Endothelial cell (in vitro differentiated cells): ENCODE measurements around the gene SLF1. TPM values are rescaled to one million over a fixed set of nuclear protein-coding genes. Genes with fewer than 3 reads are reported as not detected.

Source experiments
- DNase-seq: peaks from one replicate; pipeline ENCODE4 v3.0.0; 2021; ENCODE audit warnings: low spot score
- H3K27ac Mint-ChIP-seq: one replicate; pipeline ENCODE4 v1.8.0; 2021; ENCODE audit warnings: mixed read lengths, inconsistent platforms; ENCODE audit not compliant: unreplicated experiment
- H3K27me3 Mint-ChIP-seq: one replicate; pipeline ENCODE4 v1.8.0; 2021; ENCODE audit warnings: mild to moderate bottlenecking, moderate library complexity, mixed read lengths, inconsistent platforms; ENCODE audit not compliant: unreplicated experiment
- H3K36me3 Mint-ChIP-seq: one replicate; pipeline ENCODE4 v1.8.0; 2021; ENCODE audit warnings: mild to moderate bottlenecking, low read depth, mixed read lengths, inconsistent platforms; ENCODE audit not compliant: unreplicated experiment
- H3K4me1 Mint-ChIP-seq: one replicate; pipeline ENCODE4 v1.8.0; 2021; ENCODE audit warnings: mild to moderate bottlenecking, mixed read lengths, inconsistent platforms; ENCODE audit not compliant: unreplicated experiment
- H3K4me3 Mint-ChIP-seq: one replicate; pipeline ENCODE4 v1.8.0; 2021; ENCODE audit warnings: mild to moderate bottlenecking, mixed read lengths, inconsistent platforms; ENCODE audit not compliant: unreplicated experiment
- H3K9me3 Mint-ChIP-seq: one replicate; pipeline ENCODE4 v1.8.0; 2021; ENCODE audit warnings: mixed read lengths, inconsistent platforms; ENCODE audit not compliant: unreplicated experiment
- CTCF ChIP-seq: fragments of 200-600 bp; sonication (generic); IDR thresholded peaks from one replicate; pipeline ENCODE4 v1.5.0; 2021; ENCODE audit warnings: antibody characterized with exemption; ENCODE audit not compliant: unreplicated experiment
- total RNA-seq: library from RNA; stranded (reverse); fragmentation: NEBNext Ultra II Directional; extraction: Animal tissue kit (Norgen Biotek cat#: 25700); gene quantifications from one replicate; pipeline ENCODE4 v1.2.1, GENCODE V29; 2021; ENCODE audit not compliant: unreplicated experiment

SLF1 gene
- total RNA-seq, 1 donor from 2014 or later = 4.6 TPM

- Mint-ChIP-seq H3K4me3 (no peak overlapping the region), H3K36me3 (no peaks in the 10 kb centered on the region), H3K27me3 (no peaks in the 10 kb centered on the region), H3K27ac (no peak overlapping the region), H3K9me3 (no peaks in the 10 kb centered on the region), H3K4me1 (no peaks in the 10 kb centered on the region)
- DNase-seq = no peak
- no peak for TF ChIP-seq CTCF
Observed at GRCh38 chr5:94595281-94595840, 23.1 kb upstream of the SLF1 start.

GRCh38 chr5:94613583-94613982, 4.9 kb upstream of the SLF1 start:
- DNase-seq = peak; percentile 19
- Mint-ChIP-seq H3K27me3 (peaks cover 3% of the 10 kb centered on the region), H3K9me3 (no peaks in the 10 kb centered on the region), H3K4me1 (no peaks in the 10 kb centered on the region), H3K4me3 (no peak overlapping the region), H3K27ac (no peak overlapping the region), H3K36me3 (no peaks in the 10 kb centered on the region)
- TF ChIP-seq CTCF = no peak

GRCh38 chr5:94614156-94614805, 4.2 kb upstream of the SLF1 start:
- no peaks in the 10 kb centered on the region for H3K9me3 Mint-ChIP-seq
- no peak for TF ChIP-seq CTCF
- peaks cover 3% of the 10 kb centered on the region for H3K27me3 Mint-ChIP-seq
- no peaks in the 10 kb centered on the region for H3K36me3 Mint-ChIP-seq
- peaks cover 3% of the 10 kb centered on the region for H3K4me1 Mint-ChIP-seq
- H3K27ac Mint-ChIP-seq = no peak overlapping the region
- no peak overlapping the region for H3K4me3 Mint-ChIP-seq
- DNase-seq = no peak

- Mint-ChIP-seq H3K27ac (no peak overlapping the region), H3K9me3 (no peaks in the 10 kb centered on the region), H3K4me1 (peaks cover 6% of the 10 kb centered on the region), H3K36me3 (no peaks in the 10 kb centered on the region), H3K4me3 (no peak overlapping the region), H3K27me3 (peaks cover 3% of the 10 kb centered on the region)
- TF ChIP-seq CTCF = no peak
- DNase-seq = no peak
Observed at GRCh38 chr5:94615862-94616261, 2.6 kb upstream of the SLF1 start.

- DNase-seq = peak; percentile 51
- Mint-ChIP-seq H3K36me3 (no peaks in the 10 kb centered on the region), H3K27ac (peak overlapping the region; percentile 80), H3K9me3 (no peaks in the 10 kb centered on the region), H3K4me3 (peak overlapping the region; percentile 93), H3K27me3 (peaks cover 6% of the 10 kb centered on the region), H3K4me1 (peaks cover 6% of the 10 kb centered on the region)
- TF ChIP-seq CTCF = no peak
Observed at GRCh38 chr5:94618029-94618492, 408 bp upstream of the SLF1 start.
